NAMALWA (cell line): ENCODE measurements around the gene ASB17.
"Not testable (repeated sequence)": the region's sequence is repeated elsewhere in the genome, so short reads cannot be mapped to it uniquely, and the experiment has no call there.

Source experiments
- DNase-seq: peaks from one replicate; pipeline ENCODE4 v3.0.0-alpha.2; 2015; ENCODE audit warnings: low spot score

ASB17 gene

GRCh38 chr1:75932304-75932703 is at the start of gene ASB17:
Gene ASB17, minus strand, starts transcription at chr1:75932404. Its CDS starts 113 bp downstream, at chr1:75932291.
- DNase-seq, result no peak

- DNase-seq, result no peak
Measured at GRCh38 chr1:75980972-75981897, 49.0 kb upstream of the ASB17 start.

- DNase-seq, result no peak
Measured at GRCh38 chr1:75970631-75971030, 38.4 kb upstream of the ASB17 start.

GRCh38 chr1:75969550-75969949 is 37.3 kb upstream of the ASB17 start:
- DNase-seq, result no peak

GRCh38 chr1:75967719-75968118 is 35.5 kb upstream of the ASB17 start:
- no peak for DNase-seq

GRCh38 chr1:75964760-75965408 is 32.7 kb upstream of the ASB17 start:
- no peak for DNase-seq

GRCh38 chr1:75964110-75964759 is 32.0 kb upstream of the ASB17 start:
- not testable (repeated sequence) for DNase-seq

GRCh38 chr1:75954586-75954985 is 22.4 kb upstream of the ASB17 start:
- no peak for DNase-seq

- DNase-seq, result no peak
Measured at GRCh38 chr1:75953461-75953860, 21.3 kb upstream of the ASB17 start.

- no peak for DNase-seq
Measured at GRCh38 chr1:75952016-75952415, 19.8 kb upstream of the ASB17 start.

GRCh38 chr1:75950176-75950575 is 18.0 kb upstream of the ASB17 start:
- DNase-seq, result no peak

- not testable (repeated sequence) for DNase-seq
Measured at GRCh38 chr1:75943037-75943436, 10.8 kb upstream of the ASB17 start.

- DNase-seq, result no peak
Measured at GRCh38 chr1:75937034-75937433, 4.8 kb upstream of the ASB17 start.

- no peak for DNase-seq
Measured at GRCh38 chr1:75922698-75923097, 9.5 kb downstream of the ASB17 start.

GRCh38 chr1:75916834-75917233 is 15.4 kb downstream of the ASB17 start:
- no peak for DNase-seq

- DNase-seq, result peak; percentile 39
Measured at GRCh38 chr1:75908717-75909152, 23.5 kb downstream of the ASB17 start.

GRCh38 chr1:75901371-75901770 is 30.8 kb downstream of the ASB17 start:
- DNase-seq, result no peak

- DNase-seq, result no peak
Measured at GRCh38 chr1:75884437-75884836, 47.8 kb downstream of the ASB17 start.

GRCh38 chr1:75879985-75880384 is 52.2 kb downstream of the ASB17 start:
- DNase-seq, result no peak

- no peak for DNase-seq
Measured at GRCh38 chr1:75870951-75871350, 61.3 kb downstream of the ASB17 start.
